HepG2 (cell line): Measurements from ENCODE around the gene MGLL. TPM values are rescaled to one million over a fixed set of nuclear protein-coding genes. Genes with fewer than 3 reads are reported as not detected.

Experiments
- ATAC-seq: fragments of 200-7000 bp; cut with Tn5 transposase; 3 replicates; pipeline ENCODE4 v1.9.1; 2020; ENCODE audit warnings: mild to moderate bottlenecking, moderate library complexity
- BruUV-seq: library from RNA; stranded (reverse); fragments of 400-500 nt; replicated peaks from 2 replicates; lab custom pipeline; 2021; lab: Mats Ljungman, UMichigan
- CTCF ChIA-PET: fragments of 300-600 bp; formaldehyde crosslinking; extraction: SDS; loops from one replicate; lab custom pipeline; 2021; ENCODE audit warnings: low total read pairs, inconsistent platforms, low intra/inter-chr PET ratio; lab: Yijun Ruan, JAX
- POLR2A ChIA-PET: fragments of 350-600 bp; sonication (Branson Sonifier 250); formaldehyde crosslinking; loops from one replicate; lab custom pipeline; 2020; ENCODE audit warnings: antibody characterized with exemption, inconsistent platforms; lab: Yijun Ruan, JAX
- DNase-seq: peaks from one replicate; pipeline ENCODE4 v3.0.0-alpha.2; 2015; ENCODE audit warnings: low spot score
- FAIRE-seq: peaks from 3 replicates; lab custom pipeline; 2011; peaks lifted over from hg19 to GRCh38; lab: Jason Lieb, UNC
- H2AFZ ChIP-seq: one replicate; pipeline ENCODE4 v1.6.1; 2011; ENCODE audit warnings: low read length, inconsistent platforms
- H3K27ac ChIP-seq: fragments of 300-600 bp; 3 replicates; pipeline ENCODE4 v1.8.0; 2011; ENCODE audit warnings: mixed run types, mild to moderate bottlenecking, mixed read lengths, low read length, inconsistent platforms; ENCODE audit not compliant: insufficient read depth; ENCODE audit errors: extremely low read length
- H3K27me3 ChIP-seq, 2 experiments: fragments of 200-600 bp in 1 of 2; 2 replicates in 1 of 2; 3 replicates in 1 of 2; pipeline versions ENCODE4 v1.6.0 to v1.8.0; 2011; ENCODE audit warnings: low read length in 2 of 2, mild to moderate bottlenecking in 2 of 2, moderate library complexity in 2 of 2, inconsistent platforms in 1 of 2; ENCODE audit not compliant: insufficient read depth in 2 of 2, control insufficient read depth in 1 of 2
- H3K36me3 ChIP-seq, 2 experiments: fragments of 200-600 bp in 1 of 2; replicated peaks in 1 of 2; 2 replicates in 1 of 2; 3 replicates in 1 of 2; pipeline versions ENCODE4 v1.5.1 to v1.8.0; 2011; ENCODE audit warnings: low read length in 2 of 2, inconsistent platforms in 1 of 2; ENCODE audit not compliant: insufficient read depth in 2 of 2, control insufficient read depth in 1 of 2
- H3K4me1 ChIP-seq: 2 replicates; pipeline ENCODE4 v1.5.1; 2012; ENCODE audit warnings: low read length, inconsistent platforms; ENCODE audit not compliant: insufficient read depth
- H3K4me2 ChIP-seq: 2 replicates; pipeline ENCODE4 v1.6.0; 2011; ENCODE audit warnings: low read depth, low read length, inconsistent platforms
- H3K4me3 ChIP-seq, 3 experiments: fragments of 200-600 bp in 1 of 3; sonication (generic), shearing (Covaris generic) in 1 of 3; replicated peaks in 1 of 3; 2 replicates each; pipeline ENCODE4 v1.5.1; 2011 to 2016; ENCODE audit warnings: low read length in 3 of 3, inconsistent platforms in 2 of 3, low read depth in 2 of 3, mild to moderate bottlenecking in 2 of 3, control low read depth in 1 of 3, mixed read lengths in 1 of 3; ENCODE audit not compliant: insufficient read depth in 1 of 3
- H3K79me2 ChIP-seq: one replicate; pipeline ENCODE4 v1.6.1; 2011; ENCODE audit warnings: low read length, inconsistent platforms; ENCODE audit not compliant: insufficient read depth
- H3K9ac ChIP-seq: 2 replicates; pipeline ENCODE4 v1.6.0; 2011; ENCODE audit warnings: mild to moderate bottlenecking, low read depth, low read length, inconsistent platforms; ENCODE audit not compliant: insufficient read depth
- H3K9me3 ChIP-seq: 2 replicates; pipeline ENCODE4 v1.5.1; 2012; ENCODE audit warnings: mild to moderate bottlenecking, low read length
- H4K20me1 ChIP-seq: 2 replicates; pipeline ENCODE4 v1.6.0; 2011; ENCODE audit warnings: inconsistent platforms, mild to moderate bottlenecking, low read length, moderate library complexity; ENCODE audit not compliant: insufficient read depth
- ARNT2 ChIP-seq: sonication (generic); formaldehyde crosslinking; IDR thresholded peaks from 2 replicates; pipeline ENCODE4 v1.8.0; 2022; ENCODE audit warnings: mild to moderate bottlenecking, low read depth, missing genetic modification reagents, moderate library complexity
- BCL6 ChIP-seq: IDR thresholded peaks from 2 replicates; pipeline ENCODE4 v1.6.1; 2016; ENCODE audit warnings: missing genetic modification reagents, missing compliant biosample characterization
- MIER3 ChIP-seq: IDR thresholded peaks from 2 replicates; pipeline ENCODE4 v1.6.1; 2016; ENCODE audit warnings: missing compliant biosample characterization, borderline replicate concordance
- MTA3 ChIP-seq: sonication (generic); formaldehyde crosslinking; IDR thresholded peaks from 2 replicates; pipeline ENCODE4 v1.4.0; 2020; ENCODE audit warnings: missing genetic modification reagents
- WIZ ChIP-seq: sonication (generic); formaldehyde crosslinking; IDR thresholded peaks from 2 replicates; pipeline ENCODE4 v1.5.1; 2020; ENCODE audit warnings: mild to moderate bottlenecking, missing genetic modification reagents
- ZC3H13 ChIP-seq: sonication (generic); formaldehyde crosslinking; IDR thresholded peaks from 2 replicates; pipeline ENCODE4 v1.8.1; 2023; ENCODE audit warnings: mild to moderate bottlenecking, missing genetic modification reagents, moderate library complexity
- ZFP62 ChIP-seq: sonication (generic); formaldehyde crosslinking; IDR thresholded peaks from 2 replicates; pipeline ENCODE4 v1.4.0; 2020; ENCODE audit warnings: missing genetic modification reagents
- ZKSCAN5 ChIP-seq: sonication (generic); formaldehyde crosslinking; IDR thresholded peaks from 2 replicates; pipeline ENCODE4 v1.5.1; 2020; ENCODE audit warnings: mild to moderate bottlenecking, missing genetic modification reagents
- ZNF142 ChIP-seq: sonication (generic); formaldehyde crosslinking; IDR thresholded peaks from 2 replicates; pipeline ENCODE4 v1.4.0; 2020; ENCODE audit warnings: missing genetic modification reagents
- ZNF24 ChIP-seq: fragments of 450-650 bp; IDR thresholded peaks from 2 replicates; pipeline ENCODE4 v1.6.1; 2017; ENCODE audit warnings: antibody characterized with exemption, mild to moderate bottlenecking
- ZNF333 ChIP-seq: sonication (generic); formaldehyde crosslinking; IDR thresholded peaks from 2 replicates; pipeline ENCODE4 v1.4.0; 2020; ENCODE audit warnings: mild to moderate bottlenecking, missing genetic modification reagents, borderline replicate concordance
- ZNF775 ChIP-seq: sonication (generic); formaldehyde crosslinking; IDR thresholded peaks from 2 replicates; pipeline ENCODE4 v1.4.0; 2020; ENCODE audit warnings: missing genetic modification reagents, mild to moderate bottlenecking, moderate library complexity, borderline replicate concordance
- ZNF816 ChIP-seq: sonication (generic); formaldehyde crosslinking; IDR thresholded peaks from 2 replicates; pipeline ENCODE4 v1.8.0; 2022; ENCODE audit warnings: missing genetic modification reagents, mild to moderate bottlenecking, borderline replicate concordance
- ZSCAN12 ChIP-seq: sonication (generic); formaldehyde crosslinking; IDR thresholded peaks from 2 replicates; pipeline ENCODE4 v1.9.0; 2021; ENCODE audit warnings: mild to moderate bottlenecking, missing genetic modification reagents
- WGBS: methylation state at CpG from one replicate; pipeline ENCODE4 v1.1.6; 2017; ENCODE audit warnings: low lambda C conversion rate; 5-methylcytosine and 5-hydroxymethylcytosine counted together
- in situ Hi-C: cut with HindIII; loops from 2 replicates; pipeline ENCODE4 v1.10.0; 2017; ENCODE audit warnings: low pct_unique_long_range_greater_than_20kb; ENCODE audit not compliant: extremely low pct_ligation_motif_present
- intact Hi-C: fragments of 100-400 bp; cut with micrococcal nuclease; formaldehyde crosslinking; loops from one replicate; pipeline ENCODE4 v1.10.0; 2022; ENCODE audit not compliant: unreplicated experiment
- polyA plus RNA-seq, 8 experiments: library from polyadenylated mRNA; depleted of rRNA in 3 of 8; stranded (reverse) in 7 of 8; unstranded in 1 of 8; fragments of >200 nt; fragmentation: Illumina TruSeq in 4 of 8; extraction: Trizol in 4 of 8; gene quantifications; 2 replicates each; pipeline versions ENCODE4 v1.2.1 to v1.2.3, GENCODE V29; 2011 to 2016; ENCODE audit warnings: low read depth in 4 of 8, missing spikeins in 1 of 8, mixed read lengths in 1 of 8; ENCODE audit not compliant: insufficient read depth in 1 of 8
- total RNA-seq, 5 experiments: library from RNA; depleted of rRNA; stranded (reverse); fragments of >200 nt; fragmentation: Illumina TruSeq; extraction: Trizol; gene quantifications; 2 replicates each; pipeline ENCODE4 v1.2.3, GENCODE V29; 2016; ENCODE audit warnings: low read depth in 1 of 5
- TF ChIP-seq, protein P1 (sequence below): sonication (generic); formaldehyde crosslinking; IDR thresholded peaks from 2 replicates; pipeline ENCODE4 v1.9.0; 2021; ENCODE audit warnings: missing genetic modification reagents, mild to moderate bottlenecking, borderline replicate concordance
- TF ChIP-seq, protein P2 (sequence below): IDR thresholded peaks from 2 replicates; pipeline ENCODE4 v1.6.1; 2016; ENCODE audit warnings: control low read depth

The MGLL gene
- total and polyA plus RNA-seq, 2 of the 13 experiments (the other 11 are each of a cell fraction or from before 2014, with no cell fraction given) = not detected

DNA sequence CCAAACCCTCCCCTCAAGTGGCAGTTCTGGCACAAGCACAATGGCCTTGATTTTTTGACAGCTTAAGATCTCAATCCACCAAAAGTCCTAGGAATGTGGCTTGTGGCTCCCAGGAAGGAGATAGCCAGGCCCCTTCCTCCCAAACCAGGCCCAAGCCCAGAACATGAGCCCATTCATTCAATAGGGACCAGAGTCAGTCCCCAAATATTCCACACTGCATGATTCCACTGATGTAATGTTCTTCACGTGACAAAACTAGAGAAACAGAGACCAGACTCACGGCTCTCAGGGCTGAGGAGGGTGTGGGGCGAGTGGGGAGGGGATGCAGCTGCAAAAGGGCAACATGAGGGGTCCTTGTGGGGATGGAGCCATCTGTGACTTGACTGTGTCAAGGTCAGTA lies 124.0 kb downstream of the MGLL start:
- ATAC-seq (no peak), DNase-seq (no peak), FAIRE-seq (no peak)
- in situ Hi-C loops = no loop called here
- Histone ChIP-seq H4K20me1 (no peaks in the 10 kb centered on the region), H3K27ac (no peak overlapping the region), H3K9me3 (no peaks in the 10 kb centered on the region), H3K4me1 (peaks cover 12% of the 10 kb centered on the region), H3K27me3 (peaks cover 0 to 2% of the 10 kb centered on the region in 2 experiments; a peak in 2 of 5 replicates), H3K79me2 (no peaks in the 10 kb centered on the region), H3K4me2 (no peak overlapping the region), H3K36me3 (no peaks in the 10 kb centered on the region), H3K9ac (no peak overlapping the region), H3K4me3 (no peak overlapping the region; a peak in 1 of 6 replicates), H2AFZ (no peak overlapping the region)
- BruUV-seq = no TSS peak
- ChIA-PET POLR2A (no interaction called here), CTCF (no interaction called here)
- WGBS = 39% methylated on average over 3 of the region's 3 CpGs
- intact Hi-C loops = loop anchor here (10.0 kb wide), 2 partner anchors 103 to 137 kb away; partner anchors contain the start of genes MCM2 and TPRA1
- TF ChIP-seq WIZ = no peak
- TF ChIP-seq ZSCAN12 (CRISPR knock-in tag) = no peak
- TF ChIP-seq ARNT2 = no peak
- no peak for TF ChIP-seq ZNF775 (CRISPR knock-in tag)
- no peak for TF ChIP-seq MTA3 (CRISPR knock-in tag)
- TF ChIP-seq ZNF24 = no peak
- TF ChIP-seq, protein P1, sequence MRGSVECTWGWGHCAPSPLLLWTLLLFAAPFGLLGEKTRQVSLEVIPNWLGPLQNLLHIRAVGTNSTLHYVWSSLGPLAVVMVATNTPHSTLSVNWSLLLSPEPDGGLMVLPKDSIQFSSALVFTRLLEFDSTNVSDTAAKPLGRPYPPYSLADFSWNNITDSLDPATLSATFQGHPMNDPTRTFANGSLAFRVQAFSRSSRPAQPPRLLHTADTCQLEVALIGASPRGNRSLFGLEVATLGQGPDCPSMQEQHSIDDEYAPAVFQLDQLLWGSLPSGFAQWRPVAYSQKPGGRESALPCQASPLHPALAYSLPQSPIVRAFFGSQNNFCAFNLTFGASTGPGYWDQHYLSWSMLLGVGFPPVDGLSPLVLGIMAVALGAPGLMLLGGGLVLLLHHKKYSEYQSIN (CRISPR knock-in tag) = no peak
- TF ChIP-seq ZKSCAN5 (CRISPR knock-in tag) = no peak
- TF ChIP-seq BCL6 = no peak
- TF ChIP-seq ZC3H13 = no peak
- TF ChIP-seq, protein P2, sequence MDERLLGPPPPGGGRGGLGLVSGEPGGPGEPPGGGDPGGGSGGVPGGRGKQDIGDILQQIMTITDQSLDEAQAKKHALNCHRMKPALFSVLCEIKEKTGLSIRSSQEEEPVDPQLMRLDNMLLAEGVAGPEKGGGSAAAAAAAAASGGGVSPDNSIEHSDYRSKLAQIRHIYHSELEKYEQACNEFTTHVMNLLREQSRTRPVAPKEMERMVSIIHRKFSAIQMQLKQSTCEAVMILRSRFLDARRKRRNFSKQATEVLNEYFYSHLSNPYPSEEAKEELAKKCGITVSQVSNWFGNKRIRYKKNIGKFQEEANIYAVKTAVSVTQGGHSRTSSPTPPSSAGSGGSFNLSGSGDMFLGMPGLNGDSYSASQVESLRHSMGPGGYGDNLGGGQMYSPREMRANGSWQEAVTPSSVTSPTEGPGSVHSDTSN (CRISPR knock-in tag) = no peak
- no peak for TF ChIP-seq ZNF333 (CRISPR knock-in tag)
- TF ChIP-seq ZFP62 = no peak
- no peak for TF ChIP-seq ZNF816 (CRISPR knock-in tag)
- TF ChIP-seq MIER3 (CRISPR knock-in tag) = no peak
- no peak for TF ChIP-seq ZNF142 (CRISPR knock-in tag)
